IMR-90 (cell line): ENCODE measurements around the gene FGGY.

Experiments
- BHLHE40 ChIP-seq: fragments of 150-350 bp; IDR thresholded peaks from 2 replicates; pipeline ENCODE4 v1.6.1; 2016; ENCODE audit warnings: mild to moderate bottlenecking, low read depth, low read length
- CEBPB ChIP-seq: IDR thresholded peaks from 2 replicates; pipeline ENCODE4 v1.6.1; 2012; ENCODE audit warnings: low read depth, low read length, improper control_type of control experiment
- CTCF ChIP-seq: conservative IDR thresholded peaks from 2 replicates; pipeline ENCODE4 v1.5.1; 2012; ENCODE audit warnings: mild to moderate bottlenecking, low read depth, low read length, improper control_type of control experiment
- FOS ChIP-seq: fragments of 150-350 bp; IDR thresholded peaks from 2 replicates; pipeline ENCODE4 v1.6.1; 2016; ENCODE audit warnings: low read depth, low read length
- MAFK ChIP-seq: IDR thresholded peaks from 2 replicates; pipeline ENCODE4 v1.6.1; 2012; ENCODE audit warnings: low read depth, low read length, improper control_type of control experiment
- MAZ ChIP-seq: IDR thresholded peaks from 2 replicates; pipeline ENCODE4 v1.6.1; 2012; ENCODE audit warnings: low read depth, mild to moderate bottlenecking, low read length, improper control_type of control experiment, moderate library complexity, borderline replicate concordance
- POLR2A ChIP-seq: IDR thresholded peaks from 2 replicates; pipeline ENCODE4 v1.6.1; 2012; ENCODE audit warnings: mild to moderate bottlenecking, low read depth, low read length
- RAD21 ChIP-seq: IDR thresholded peaks from 2 replicates; pipeline ENCODE4 v1.6.1; 2012; ENCODE audit warnings: low read length, improper control_type of control experiment
- RCOR1 ChIP-seq: IDR thresholded peaks from 2 replicates; pipeline ENCODE4 v1.6.1; 2012; ENCODE audit warnings: mild to moderate bottlenecking, low read length, improper control_type of control experiment; ENCODE audit not compliant: insufficient replicate concordance
- RFX5 ChIP-seq: IDR thresholded peaks from 2 replicates; pipeline ENCODE4 v1.8.0; 2012; ENCODE audit warnings: low read depth, mild to moderate bottlenecking, low read length, moderate library complexity
- SMC3 ChIP-seq: fragments of 150-350 bp; IDR thresholded peaks from 2 replicates; pipeline ENCODE4 v1.6.1; 2016; ENCODE audit warnings: low read depth, mild to moderate bottlenecking, antibody characterized with exemption, low read length, moderate library complexity
- USF2 ChIP-seq: fragments of 150-350 bp; IDR thresholded peaks from 2 replicates; pipeline ENCODE4 v1.6.1; 2017; ENCODE audit warnings: mild to moderate bottlenecking, antibody characterized with exemption, low read length, low read depth

- TF ChIP-seq CTCF: no peak
- no peak for TF ChIP-seq CEBPB
- no peak for TF ChIP-seq FOS
- TF ChIP-seq RAD21: no peak
- no peak for TF ChIP-seq RFX5
- no peak for TF ChIP-seq SMC3
- TF ChIP-seq POLR2A: no peak
- TF ChIP-seq MAFK: no peak
- TF ChIP-seq MAZ: no peak
- no peak for TF ChIP-seq BHLHE40
- no peak for TF ChIP-seq USF2
- no peak for TF ChIP-seq RCOR1
These were observed 392.8 kb downstream of the FGGY start for GRCh38 chr1:59689730-59690129.
